C4-2B (cell line): ENCODE measurements around the gene MSH2.
"Not testable (repeated sequence)": the region's sequence is repeated elsewhere in the genome, so short reads cannot be mapped to it uniquely, and the experiment has no call there.

ENCODE experiments used
- H3K27ac ChIP-seq: fragments of 450-650 bp; 2 replicates; pipeline ENCODE4 v1.5.1; 2017
- CTCF ChIP-seq: fragments of 450-650 bp; conservative IDR thresholded peaks from 2 replicates; pipeline ENCODE4 v1.5.1; 2017; ENCODE audit warnings: mild to moderate bottlenecking
- ZFX ChIP-seq: fragments of 450-650 bp; IDR thresholded peaks from 2 replicates; pipeline ENCODE4 v1.6.1; 2017

The MSH2 gene

GRCh38 chr2:47401789-47402554 is 984 bp upstream of the MSH2 start:
- peak overlapping the region; percentile 92 for H3K27ac ChIP-seq
- TF ChIP-seq CTCF = no peak
- TF ChIP-seq ZFX = no peak

- peak overlapping the region; percentile 92 for H3K27ac ChIP-seq
- TF ChIP-seq ZFX (no peak), CTCF (no peak)
Measured at GRCh38 chr2:47402555-47402804, 476 bp upstream of the MSH2 start.

- TF ChIP-seq CTCF (no peak), ZFX (no peak)
- H3K27ac ChIP-seq = peak overlapping the region; percentile 92
Measured at GRCh38 chr2:47403609-47404193, 745 bp downstream of the MSH2 start.

- no peak overlapping the region for H3K27ac ChIP-seq
- TF ChIP-seq ZFX = no peak
- no peak for TF ChIP-seq CTCF
Measured at GRCh38 chr2:47404356-47404755, 1.4 kb downstream of the MSH2 start.

- TF ChIP-seq CTCF = no peak
- no peak for TF ChIP-seq ZFX
- H3K27ac ChIP-seq = no peak overlapping the region
Measured at GRCh38 chr2:47405757-47406156, 2.8 kb downstream of the MSH2 start.

GRCh38 chr2:47406649-47407330 is 3.8 kb downstream of the MSH2 start:
- not testable (repeated sequence) for H3K27ac ChIP-seq

- H3K27ac ChIP-seq = not testable (repeated sequence)
Measured at GRCh38 chr2:47407976-47408375, 5.0 kb downstream of the MSH2 start.

- no peak overlapping the region for H3K27ac ChIP-seq
- no peak for TF ChIP-seq CTCF
- TF ChIP-seq ZFX = no peak
Measured at GRCh38 chr2:47414682-47415458, 11.9 kb downstream of the MSH2 start.
